ENCODE results near the gene B4GAT1.

Gene B4GAT1

DNA sequence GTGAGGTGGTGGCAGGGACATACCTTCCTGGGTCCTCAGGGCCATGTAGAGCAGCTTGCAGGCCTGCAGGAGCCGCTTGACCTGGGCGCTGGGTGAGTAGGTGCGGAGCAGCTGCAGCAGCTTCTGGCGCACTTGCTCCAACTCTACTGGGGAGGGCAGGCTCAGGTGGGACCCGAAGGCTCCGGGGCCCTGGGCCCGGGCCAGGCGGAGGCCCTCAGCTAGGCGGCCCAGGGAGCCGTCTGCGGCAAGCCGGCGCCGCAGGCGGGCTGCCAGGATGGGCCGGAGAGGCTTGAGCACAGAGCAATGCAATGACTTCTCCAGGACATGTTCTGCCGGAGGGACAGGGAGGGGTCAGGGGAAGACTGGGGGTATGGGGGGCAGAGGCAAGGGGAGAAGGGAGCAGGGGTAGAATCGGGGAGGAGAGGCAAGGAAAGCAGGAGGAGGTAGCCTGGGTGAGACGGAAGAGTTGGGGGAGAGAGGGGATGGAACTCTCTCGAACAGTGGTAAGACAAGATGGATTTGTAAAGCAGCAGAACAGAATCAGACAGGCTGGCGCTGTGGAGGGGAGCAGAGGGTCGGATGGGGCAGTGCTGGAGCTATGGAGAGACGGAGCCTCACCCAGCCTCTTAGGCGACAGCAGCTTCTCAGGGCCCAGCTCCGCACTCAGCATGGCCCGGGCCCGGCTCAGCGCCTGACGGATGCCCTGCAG lies 13.4 kb downstream of the B4GAT1 start:
- Mint-ChIP-seq H3K36me3 (peaks cover 25% of the 10 kb centered on the region), H3K4me1 (peaks cover 33% of the 10 kb centered on the region), H3K4me3 (no peak overlapping the region), H3K27ac (no peak overlapping the region), H3K9me3 (no peaks in the 10 kb centered on the region)
- ATAC-seq = no peak
- DNase-seq (ENCODE audit: low spot score in 2 of 2) = no peak

DNA sequence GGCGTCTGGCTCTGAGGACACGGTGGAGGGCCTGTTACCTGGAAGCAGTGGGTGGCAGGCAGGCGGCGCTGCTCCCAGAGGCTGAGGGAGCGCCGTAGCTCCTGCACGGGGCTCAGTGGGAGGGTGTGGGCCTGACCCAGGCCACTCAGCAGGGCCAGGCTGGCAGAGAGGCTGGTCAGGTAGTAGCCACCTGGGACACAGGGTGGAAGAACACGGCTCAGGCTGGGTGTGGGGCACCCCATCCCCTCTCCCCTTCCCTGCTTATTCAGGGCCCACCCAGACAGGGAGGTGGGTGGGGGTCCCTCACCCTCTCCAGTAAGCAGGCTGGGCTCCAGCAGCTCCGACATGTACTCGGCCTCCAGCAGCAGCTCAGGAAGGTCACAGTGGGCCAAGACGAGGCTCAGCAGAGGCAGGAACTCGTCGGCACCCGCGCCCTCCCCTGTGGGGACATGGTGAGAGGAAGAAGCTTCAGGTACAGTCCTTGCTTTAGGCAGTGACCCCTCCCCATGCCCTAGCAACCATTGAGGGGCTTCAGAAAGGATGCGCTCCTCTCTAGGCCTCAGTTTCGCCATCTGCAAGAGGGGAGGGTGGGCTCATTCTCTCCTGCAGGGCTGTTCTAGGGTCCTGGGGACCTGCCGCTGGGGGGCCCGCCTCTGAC lies 14.1 kb downstream of the B4GAT1 start:
- no peaks in the 10 kb centered on the region for H3K9me3 Mint-ChIP-seq
- peaks cover 18% of the 10 kb centered on the region for H3K36me3 Mint-ChIP-seq
- DNase-seq (ENCODE audit: low spot score in 2 of 2) = no peak
- no peak overlapping the region for H3K27ac Mint-ChIP-seq
- peaks cover 34% of the 10 kb centered on the region for H3K4me1 Mint-ChIP-seq
- ATAC-seq = no peak
- H3K4me3 Mint-ChIP-seq = no peak overlapping the region

DNA sequence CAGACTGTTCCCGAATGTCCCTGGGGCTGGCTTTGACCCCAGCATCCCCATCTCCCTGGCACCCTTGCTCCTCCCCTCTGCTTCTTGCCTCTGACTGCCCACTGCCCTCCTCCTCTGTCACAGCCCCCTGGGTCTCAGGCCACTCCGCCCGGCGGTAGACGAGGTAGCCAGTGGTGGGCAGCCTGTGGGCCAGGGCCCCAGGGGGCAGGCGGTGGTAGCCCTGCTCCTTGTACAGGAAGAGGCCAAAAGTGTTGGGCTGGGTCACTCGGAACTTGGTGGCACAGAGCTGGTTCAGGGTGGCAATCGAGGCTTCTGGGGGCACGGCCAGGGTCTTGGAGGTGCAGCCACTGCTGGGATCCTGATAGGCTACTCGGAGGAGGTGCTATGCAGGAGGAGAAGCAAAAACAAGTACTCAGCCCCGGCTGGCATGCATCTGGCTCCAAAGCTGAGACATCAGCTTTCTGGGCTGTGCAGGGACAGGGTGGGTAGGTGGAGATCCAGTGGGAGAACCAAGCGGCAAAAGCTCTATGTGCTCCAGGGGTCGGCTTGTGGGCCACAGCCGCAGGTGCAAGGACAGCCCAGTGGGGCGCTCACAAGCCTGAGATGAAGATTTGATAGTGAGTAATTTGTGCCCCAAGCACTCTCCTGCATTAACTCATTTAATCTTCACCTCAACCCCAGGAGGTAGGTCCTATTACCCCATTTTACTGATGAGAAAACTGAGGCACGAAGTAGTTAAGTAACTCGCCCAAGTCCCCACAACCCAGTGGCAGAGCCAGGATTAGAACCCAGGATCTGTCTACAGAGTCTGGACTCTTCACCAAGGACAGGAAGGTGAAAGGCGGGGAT lies 14.8 kb downstream of the B4GAT1 start:
- H3K36me3 Mint-ChIP-seq = peaks cover 14% of the 10 kb centered on the region
- H3K27ac Mint-ChIP-seq = no peak overlapping the region
- H3K4me3 Mint-ChIP-seq = no peak overlapping the region
- H3K4me1 Mint-ChIP-seq = peaks cover 37% of the 10 kb centered on the region
- DNase-seq (ENCODE audit: low spot score in 2 of 2) (no peak), ATAC-seq (no peak)
- H3K9me3 Mint-ChIP-seq = no peaks in the 10 kb centered on the region

DNA sequence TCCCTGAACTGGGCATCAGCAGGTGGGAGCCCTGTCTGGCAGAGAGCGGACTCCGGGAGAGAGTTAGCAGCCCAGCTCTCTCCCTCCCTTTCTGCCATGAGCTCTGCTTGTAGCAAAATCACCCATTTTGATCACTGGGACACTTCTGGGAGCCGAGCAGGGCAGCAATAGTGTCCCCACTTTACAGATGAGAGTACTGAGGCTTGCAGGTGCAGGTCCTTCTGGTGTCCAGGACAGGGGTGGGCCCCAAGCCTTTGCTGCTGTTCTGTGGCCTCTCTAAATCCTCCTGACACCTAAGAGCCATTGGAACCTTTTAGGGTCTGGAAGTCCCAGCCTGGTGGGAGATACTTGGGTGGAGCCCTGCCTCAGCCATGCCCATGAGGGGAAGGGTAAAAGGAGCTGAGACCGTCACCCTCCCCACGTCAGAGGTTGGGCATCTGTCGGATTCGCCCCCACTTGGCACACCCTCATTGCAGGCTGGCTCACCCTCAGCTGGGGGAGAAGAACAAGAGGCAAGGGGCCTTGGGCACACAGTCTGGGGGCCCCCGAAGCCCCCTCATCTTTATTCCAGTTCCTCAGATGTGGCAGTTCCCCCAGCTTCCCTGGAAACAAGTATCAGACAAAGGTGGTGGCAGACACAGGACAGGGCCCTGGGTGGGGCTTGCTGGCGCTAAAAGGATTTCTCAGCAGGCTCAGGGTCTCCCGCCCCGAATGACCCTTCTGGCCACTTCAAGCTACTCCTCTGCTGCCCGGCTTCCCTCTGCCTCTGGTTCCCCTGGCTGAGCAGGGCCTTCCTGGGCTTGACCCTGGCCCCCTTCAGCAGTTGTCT lies 15.7 kb downstream of the B4GAT1 start:
- Mint-ChIP-seq H3K27ac (no peak overlapping the region), H3K4me1 (peaks cover 35% of the 10 kb centered on the region), H3K9me3 (no peaks in the 10 kb centered on the region), H3K36me3 (peaks cover 6% of the 10 kb centered on the region), H3K4me3 (no peak overlapping the region)
- DNase-seq (ENCODE audit: low spot score in 2 of 2) = no peak
- ATAC-seq = no peak

DNA sequence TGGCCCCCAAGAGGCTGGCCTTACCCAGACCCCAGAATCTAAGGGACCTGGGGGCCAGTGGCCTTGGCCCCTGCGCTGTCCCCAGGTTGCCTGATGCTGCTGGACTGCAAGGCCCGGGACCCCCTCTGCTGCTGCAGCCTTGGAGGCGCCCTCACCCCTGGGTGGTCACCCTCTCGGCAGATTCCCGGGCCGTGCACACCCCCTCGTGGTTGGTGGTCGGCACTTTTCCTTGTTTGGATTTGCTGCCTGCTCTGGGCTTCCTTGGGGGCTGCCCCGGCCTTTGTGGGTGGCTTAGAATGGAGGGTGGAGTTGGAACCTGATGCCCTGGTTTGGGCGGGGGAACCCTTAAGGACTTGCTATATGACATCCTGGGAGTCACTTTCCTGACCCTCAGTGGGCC lies 16.5 kb downstream of the B4GAT1 start:
- Mint-ChIP-seq H3K4me1 (peaks cover 35% of the 10 kb centered on the region), H3K4me3 (no peak overlapping the region), H3K27ac (peak overlapping the region; percentile 23), H3K9me3 (no peaks in the 10 kb centered on the region), H3K36me3 (no peaks in the 10 kb centered on the region)
- no peak for ATAC-seq
- DNase-seq (ENCODE audit: low spot score in 2 of 2) = no peak

DNA sequence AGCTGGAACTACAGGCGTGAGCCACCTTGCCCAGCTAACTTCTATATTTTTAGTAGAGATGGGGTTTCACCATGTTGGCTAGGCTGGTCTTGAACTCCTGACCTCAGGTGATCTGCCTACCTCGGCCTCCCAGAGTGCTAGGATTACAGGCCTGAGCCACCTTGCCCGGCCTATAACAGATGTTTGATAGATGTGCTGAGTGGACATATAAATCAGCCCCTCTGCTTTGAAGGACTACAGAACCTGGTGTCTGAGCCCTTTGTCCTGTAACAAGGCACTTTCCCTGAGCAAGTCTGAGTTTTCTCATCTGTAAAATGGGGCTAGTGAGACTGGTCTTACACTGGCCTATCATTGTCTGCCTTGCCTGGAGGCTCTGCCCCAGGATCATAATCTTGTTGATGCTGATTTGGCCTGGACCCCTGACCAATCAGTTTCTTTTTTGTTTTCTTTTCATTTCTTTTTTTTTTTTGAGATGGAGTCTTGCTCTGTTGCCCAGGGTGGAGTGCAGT lies 18.2 kb downstream of the B4GAT1 start:
- peaks cover 36% of the 10 kb centered on the region for H3K4me1 Mint-ChIP-seq
- H3K27ac Mint-ChIP-seq = peak overlapping the region; percentile 68
- DNase-seq (ENCODE audit: low spot score in 2 of 2) (no peak), ATAC-seq (no peak)
- H3K4me3 Mint-ChIP-seq = peak overlapping the region; percentile 38
- H3K9me3 Mint-ChIP-seq = no peaks in the 10 kb centered on the region
- no peaks in the 10 kb centered on the region for H3K36me3 Mint-ChIP-seq

DNA sequence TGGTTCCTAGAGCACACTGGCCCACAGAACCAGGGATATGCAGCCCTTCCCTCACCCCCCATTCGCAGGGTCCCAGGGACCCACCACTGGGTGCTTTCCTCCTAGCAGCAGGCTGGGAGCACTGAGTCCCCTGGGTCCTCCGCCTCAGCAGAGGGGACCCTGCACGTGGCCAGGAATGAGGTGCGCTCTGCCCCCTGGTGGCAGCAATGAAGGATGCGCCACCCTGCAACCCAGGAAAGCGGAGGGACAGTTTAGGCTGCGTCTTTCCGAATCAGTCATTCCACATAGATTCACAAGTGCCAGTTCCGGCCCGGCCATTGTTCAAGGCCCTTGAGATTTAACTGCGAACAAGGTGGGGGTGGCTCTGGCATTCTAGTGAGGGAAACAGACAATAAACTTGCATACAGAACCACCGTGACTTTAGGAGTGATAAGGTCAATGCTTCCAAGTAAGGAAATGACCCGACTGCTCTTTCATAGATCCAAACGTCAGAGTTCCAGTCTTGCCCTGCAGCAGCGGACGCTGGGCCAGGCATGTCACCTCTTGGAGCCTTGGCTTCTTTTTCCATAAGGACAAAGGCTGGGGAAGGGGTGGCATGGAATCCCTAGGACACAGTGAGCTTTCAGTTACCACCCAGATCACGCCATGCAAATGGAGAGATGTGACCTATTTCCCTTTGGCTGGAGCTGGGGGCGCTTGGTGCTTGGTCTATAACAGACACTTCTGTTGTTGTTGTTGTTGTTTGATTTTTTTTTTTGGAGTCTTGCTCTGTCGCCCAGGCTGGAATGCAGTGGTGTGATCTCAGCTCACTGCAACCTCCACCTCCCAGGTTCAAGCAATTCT lies 18.9 kb downstream of the B4GAT1 start:
- DNase-seq (ENCODE audit: low spot score in 2 of 2) = peak; percentile 80 to 90
- no peaks in the 10 kb centered on the region for H3K9me3 Mint-ChIP-seq
- H3K4me1 Mint-ChIP-seq = peaks cover 43% of the 10 kb centered on the region
- H3K27ac Mint-ChIP-seq = peak overlapping the region; percentile 68
- H3K4me3 Mint-ChIP-seq = peak overlapping the region; percentile 38
- ATAC-seq = peak; percentile 87
- no peaks in the 10 kb centered on the region for H3K36me3 Mint-ChIP-seq

DNA sequence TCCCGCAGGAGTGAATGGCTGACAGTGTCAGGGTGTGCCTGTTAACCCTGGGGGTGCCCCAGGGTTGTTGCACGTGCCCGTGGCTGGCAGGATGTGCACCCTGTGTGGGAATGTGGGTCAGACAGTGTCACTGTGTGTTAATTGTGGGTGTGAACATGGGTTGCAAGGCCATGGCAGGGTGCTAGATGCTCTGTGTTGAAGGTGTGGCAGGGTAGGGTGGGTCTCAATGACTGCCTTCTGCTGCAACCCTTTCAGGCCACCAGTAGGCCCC lies 19.5 kb downstream of the B4GAT1 start:
- peak overlapping the region; percentile 68 for H3K27ac Mint-ChIP-seq
- no peaks in the 10 kb centered on the region for H3K36me3 Mint-ChIP-seq
- DNase-seq (ENCODE audit: low spot score in 2 of 2) (no peak), ATAC-seq (peak; percentile 61)
- peak overlapping the region; percentile 38 for H3K4me3 Mint-ChIP-seq
- peaks cover 48% of the 10 kb centered on the region for H3K4me1 Mint-ChIP-seq
- H3K9me3 Mint-ChIP-seq = no peaks in the 10 kb centered on the region

DNA sequence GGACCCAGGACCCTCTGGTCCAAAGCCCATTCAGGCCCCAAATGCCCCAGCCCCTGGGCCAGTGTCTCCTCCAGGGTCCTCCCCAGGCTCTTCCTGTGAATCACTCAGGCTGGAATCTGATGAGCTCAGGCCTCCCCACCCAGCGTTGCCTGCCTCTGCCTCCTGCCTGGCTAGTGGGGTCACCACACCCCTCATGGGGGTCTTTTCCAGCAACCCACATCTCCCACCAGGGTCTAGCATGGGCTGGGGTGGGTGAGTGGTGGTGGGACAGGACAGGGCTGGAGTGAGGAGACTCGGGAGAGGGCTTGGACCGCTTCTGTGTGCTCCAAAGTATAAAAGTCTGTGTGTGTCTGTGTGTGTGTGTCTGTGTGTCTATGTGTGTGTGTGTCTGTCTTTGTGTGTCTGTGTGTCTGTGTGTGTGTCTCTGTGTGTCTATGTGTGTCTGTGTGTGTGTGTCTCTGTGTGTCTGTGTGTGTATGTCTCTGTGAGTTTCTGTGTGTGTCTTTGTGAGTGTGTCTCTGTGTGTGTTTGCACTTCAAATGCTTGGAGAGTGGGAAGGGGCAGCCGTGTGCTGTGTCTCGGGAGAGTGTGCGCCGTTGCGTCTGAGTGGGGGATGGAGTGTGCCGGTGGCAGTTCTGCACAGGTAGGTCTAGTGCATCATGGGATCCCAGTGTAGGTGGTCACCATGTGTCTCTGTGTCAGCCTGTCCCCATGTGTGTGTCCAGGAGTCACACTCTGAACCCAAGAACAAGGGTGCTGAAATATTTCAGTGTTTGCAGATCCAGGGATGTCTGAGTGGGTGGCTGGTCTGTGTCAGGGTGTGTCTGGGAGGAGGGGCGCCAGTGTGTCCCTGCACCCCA lies 20.0 kb downstream of the B4GAT1 start:
- H3K4me1 Mint-ChIP-seq = peaks cover 54% of the 10 kb centered on the region
- no peaks in the 10 kb centered on the region for H3K36me3 Mint-ChIP-seq
- DNase-seq (ENCODE audit: low spot score in 2 of 2) (no peak), ATAC-seq (no peak)
- peak overlapping the region; percentile 58 for H3K27ac Mint-ChIP-seq
- peak overlapping the region; percentile 13 for H3K4me3 Mint-ChIP-seq
- no peaks in the 10 kb centered on the region for H3K9me3 Mint-ChIP-seq

DNA sequence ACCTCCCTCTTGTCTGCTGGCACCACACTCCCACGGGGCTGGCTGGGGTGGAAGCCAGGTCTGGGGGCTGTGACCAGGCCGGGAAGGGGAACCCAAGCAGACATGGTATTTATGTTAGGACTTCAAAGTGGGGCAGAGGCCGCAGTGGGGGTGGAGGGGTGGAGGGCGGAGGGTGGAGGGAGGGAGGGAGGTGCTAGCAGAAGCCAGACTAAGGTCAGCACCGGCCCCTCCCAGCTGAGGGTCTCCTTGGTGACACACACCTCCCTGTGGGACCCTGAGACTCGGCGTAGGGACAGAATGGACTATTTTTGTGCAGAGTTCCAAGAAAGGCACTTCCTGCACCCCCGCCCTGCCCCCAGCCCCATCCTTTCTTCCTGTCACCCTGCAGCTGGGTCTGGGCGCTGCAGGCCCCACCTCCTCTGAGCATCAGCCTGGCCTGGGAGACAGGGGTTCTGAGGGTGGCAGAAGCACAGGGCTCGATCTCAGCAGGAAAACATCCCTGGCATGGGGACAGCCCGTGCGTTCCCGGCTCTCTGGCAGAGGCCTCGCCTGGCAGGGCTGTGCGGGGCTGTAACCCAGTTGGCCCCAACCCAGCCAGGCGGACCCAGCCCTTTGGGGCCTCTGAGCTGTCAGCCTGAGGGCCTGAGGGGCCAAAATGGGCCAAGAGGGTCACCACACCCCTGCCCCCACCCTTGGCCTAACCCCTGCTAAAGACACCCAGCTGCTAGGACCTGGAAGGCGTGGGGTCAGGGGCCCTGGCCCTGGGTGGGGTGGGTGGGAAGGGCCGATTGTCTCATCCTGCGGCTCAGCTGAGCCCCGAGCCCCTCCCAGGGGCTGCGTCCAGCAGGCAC lies 20.9 kb downstream of the B4GAT1 start:
- Mint-ChIP-seq H3K4me1 (peaks cover 58% of the 10 kb centered on the region), H3K36me3 (no peaks in the 10 kb centered on the region), H3K4me3 (peak overlapping the region; percentile 19), H3K27ac (peak overlapping the region; percentile 86), H3K9me3 (no peaks in the 10 kb centered on the region)
- DNase-seq (ENCODE audit: low spot score in 2 of 2) (peak in 1 of 2 donors; percentile 59), ATAC-seq (peak; percentile 3)

DNA sequence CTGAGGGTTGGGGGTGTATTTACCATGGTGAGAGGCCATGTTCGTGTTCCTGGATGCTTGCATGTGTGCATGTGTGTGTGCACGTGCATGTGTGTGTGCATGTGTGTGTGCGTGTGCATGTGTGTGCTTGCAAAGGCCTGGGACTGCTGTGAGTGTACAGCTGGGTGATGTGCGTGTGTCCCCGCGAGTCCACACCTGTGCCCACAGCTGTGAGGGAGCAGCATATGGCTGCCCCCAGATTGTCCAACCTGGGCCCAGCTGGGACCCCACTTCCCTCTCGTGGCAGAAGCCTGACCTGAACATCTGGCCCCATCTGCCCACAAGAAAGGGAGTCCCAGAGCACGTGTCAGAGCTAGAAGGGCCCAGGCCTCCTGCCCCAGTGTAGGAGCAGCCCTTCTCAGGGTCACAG lies 22.2 kb downstream of the B4GAT1 start:
- H3K4me1 Mint-ChIP-seq = peaks cover 58% of the 10 kb centered on the region

DNA sequence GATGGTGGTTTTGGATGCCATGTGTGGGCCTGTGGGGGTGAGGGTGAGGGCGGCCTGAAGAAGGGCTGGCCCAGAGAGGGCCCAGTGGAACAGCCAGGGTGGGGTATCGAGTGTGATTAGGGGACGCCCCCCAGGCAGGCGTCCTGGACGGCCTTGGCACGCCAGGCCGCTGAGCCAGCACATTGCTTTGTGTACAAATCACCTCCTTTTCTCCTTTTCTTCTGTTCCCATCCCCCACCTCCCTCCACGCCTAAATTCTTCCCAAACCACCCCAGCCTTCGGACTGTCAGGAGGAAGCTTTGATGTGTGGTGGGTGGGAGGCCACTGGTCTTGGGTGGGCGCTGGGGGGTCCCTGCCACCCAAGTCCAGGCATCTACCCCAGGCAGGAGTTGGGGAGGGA lies 22.8 kb downstream of the B4GAT1 start:
- H3K36me3 Mint-ChIP-seq = no peaks in the 10 kb centered on the region
- peak overlapping the region; percentile 37 for H3K27ac Mint-ChIP-seq
- DNase-seq (ENCODE audit: low spot score in 2 of 2) = no peak
- no peak for ATAC-seq
- H3K9me3 Mint-ChIP-seq = no peaks in the 10 kb centered on the region
- H3K4me1 Mint-ChIP-seq = peaks cover 58% of the 10 kb centered on the region
- no peak overlapping the region for H3K4me3 Mint-ChIP-seq

More for the DNA sequence above, 22.2 kb downstream of the B4GAT1 start:
- H3K9me3 Mint-ChIP-seq = no peaks in the 10 kb centered on the region
- ATAC-seq = no peak
- no peaks in the 10 kb centered on the region for H3K36me3 Mint-ChIP-seq
- no peak overlapping the region for H3K4me3 Mint-ChIP-seq
- DNase-seq (ENCODE audit: low spot score in 2 of 2) = no peak
- H3K27ac Mint-ChIP-seq = peak overlapping the region; percentile 86

DNA sequence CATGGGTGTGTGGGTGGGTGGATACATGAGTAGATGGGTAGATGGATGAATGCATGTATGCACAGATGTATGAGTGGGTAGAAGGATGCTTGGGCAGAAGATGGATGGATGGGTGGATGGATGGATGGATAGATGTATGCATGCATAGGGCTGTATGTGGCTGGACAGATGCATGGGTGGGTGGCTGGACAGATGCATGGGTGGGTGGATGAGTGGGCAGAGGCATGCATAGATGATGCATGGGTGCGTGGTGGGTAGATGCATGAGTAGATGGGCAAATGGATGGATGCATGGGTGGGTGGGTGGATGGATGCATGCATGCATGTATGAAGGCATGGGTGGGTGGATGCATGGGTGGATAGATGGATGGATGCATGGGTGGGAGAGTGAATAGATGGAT lies 23.7 kb downstream of the B4GAT1 start:
- Mint-ChIP-seq H3K27ac (no peak overlapping the region), H3K36me3 (no peaks in the 10 kb centered on the region), H3K9me3 (no peaks in the 10 kb centered on the region), H3K4me3 (no peak overlapping the region), H3K4me1 (peaks cover 64% of the 10 kb centered on the region)
- DNase-seq (ENCODE audit: low spot score in 2 of 2) (no peak), ATAC-seq (no peak)
